ENCODE data around the gene SMU1. TPM values are rescaled to one million over a fixed set of nuclear protein-coding genes. Genes with fewer than 3 reads are reported as not detected.

The SMU1 gene
- total and polyA plus RNA-seq, 2 donors (not counting 3 experiments of a cell fraction or from before 2014, with no cell fraction given), result 8.5 to 21.7 TPM

DNA sequence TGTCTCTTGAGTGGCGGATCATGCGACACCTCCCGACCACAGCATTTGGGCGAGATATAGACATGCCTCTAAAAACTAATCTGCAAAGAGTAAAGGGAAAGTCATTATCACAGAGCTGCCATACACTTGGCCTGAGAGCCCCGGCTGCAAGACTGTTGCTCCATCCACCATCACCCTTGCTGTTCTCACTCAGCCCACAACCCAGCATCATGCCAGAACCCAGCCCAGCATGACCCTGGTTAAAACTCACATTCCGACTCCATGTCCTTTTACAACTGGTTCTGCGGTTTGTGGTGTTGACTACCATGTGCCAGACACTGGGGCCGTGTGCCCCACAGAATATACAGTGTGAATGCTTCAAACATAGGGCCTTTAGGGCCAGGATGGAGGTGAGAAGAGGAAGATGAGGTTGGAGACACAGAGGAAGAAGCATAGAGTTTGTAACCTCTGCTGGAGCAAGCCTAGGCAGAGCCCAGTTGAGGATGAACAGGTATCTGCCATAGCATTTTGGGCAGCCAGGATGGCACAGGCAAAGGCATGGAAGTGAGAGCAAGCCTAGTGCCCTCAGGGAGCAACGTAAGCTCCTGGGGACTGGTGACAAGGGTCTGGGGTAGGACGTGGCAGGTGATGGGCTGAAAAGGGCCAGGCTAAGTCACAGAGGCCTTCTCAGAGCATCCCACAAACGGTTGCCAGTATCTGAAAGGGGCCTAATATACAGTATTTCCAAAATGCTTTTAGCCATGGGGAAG, 37.5 kb upstream of the SMU1 start:
- no peaks in the 10 kb centered on the region for H3K79me2 ChIP-seq (ENCODE audit: control insufficient read depth, insufficient read depth, low read length)
- intact Hi-C loops (cut with micrococcal nuclease), result no loop called here
- DNase-seq (ENCODE audit: low read depth, low spot score) (no peak), FAIRE-seq (no peak)
- no peak overlapping the region for H3K4me3 ChIP-seq (replicated peaks in 1 of 3; ENCODE audit: insufficient read depth in 1 of 3, low read depth in 1 of 3, low read length in 3 of 3)
- no peaks in the 10 kb centered on the region for H3K9me1 ChIP-seq (replicated peaks; ENCODE audit: control insufficient read depth, extremely low read depth, insufficient read depth, low read length)
- no peaks in the 10 kb centered on the region for H3K4me1 ChIP-seq (ENCODE audit: control insufficient read depth, extremely low read depth, insufficient read depth, low read length)
- H3K4me2 ChIP-seq (ENCODE audit: insufficient read depth, low read length), result no peak overlapping the region
- H3K9me3 ChIP-seq (replicated peaks; ENCODE audit: control insufficient read depth, insufficient read depth, low read length), result no peaks in the 10 kb centered on the region
- no peak overlapping the region for H3K9ac ChIP-seq (replicated peaks; ENCODE audit: extremely low read depth, insufficient read depth, low read length)
- dilution Hi-C loops (cut with MboI; ENCODE audit: extremely low pct_ligation_motif_present, low sequenced_read_pairs), result no loop called here
- no peaks in the 10 kb centered on the region for H3K27me3 ChIP-seq (ENCODE audit: control insufficient read depth in 2 of 2, insufficient read depth in 2 of 2, low read length in 2 of 2)
- no TSS peak for BruUV-seq (replicated peaks)
- H3K36me3 ChIP-seq (ENCODE audit: control insufficient read depth in 2 of 2, extremely low read depth in 1 of 2, insufficient read depth in 2 of 2, low read length in 2 of 2), result peaks cover 0 to 17% of the 10 kb centered on the region in 2 experiments
- H4K20me1 ChIP-seq (replicated peaks; ENCODE audit: control insufficient read depth, extremely low read depth, insufficient read depth, low read length), result no peaks in the 10 kb centered on the region
- ChIA-PET POLR2A (no interaction called here), CTCF (no interaction called here)
- H3K27ac ChIP-seq (ENCODE audit: insufficient read depth, low read depth, low read length), result no peak overlapping the region
- H2AFZ ChIP-seq (ENCODE audit: low read depth, low read length), result no peak overlapping the region
- TF ChIP-seq GATA2 (IDR thresholded peaks at IDR 0.05; ENCODE audit: insufficient read depth, insufficient read length, low read depth, low read length) (no peak), POLR2A (IDR thresholded peaks at IDR 0.05; ENCODE audit: low read depth, low read length) (no peak), POLR2AphosphoS5 (IDR thresholded peaks at IDR 0.05; ENCODE audit: insufficient read depth, low read depth, low read length) (no peak), MYC (IDR thresholded peaks at IDR 0.05; ENCODE audit: low read depth, low read length) (no peak), EZH2 (IDR thresholded peaks at IDR 0.05; ENCODE audit: borderline replicate concordance, low read depth, low read length, severe bottlenecking) (no peak), JUN (IDR thresholded peaks at IDR 0.05; ENCODE audit: borderline replicate concordance, insufficient read depth, insufficient read length, low read depth) (no peak)
- TF ChIP-seq, protein P1, sequence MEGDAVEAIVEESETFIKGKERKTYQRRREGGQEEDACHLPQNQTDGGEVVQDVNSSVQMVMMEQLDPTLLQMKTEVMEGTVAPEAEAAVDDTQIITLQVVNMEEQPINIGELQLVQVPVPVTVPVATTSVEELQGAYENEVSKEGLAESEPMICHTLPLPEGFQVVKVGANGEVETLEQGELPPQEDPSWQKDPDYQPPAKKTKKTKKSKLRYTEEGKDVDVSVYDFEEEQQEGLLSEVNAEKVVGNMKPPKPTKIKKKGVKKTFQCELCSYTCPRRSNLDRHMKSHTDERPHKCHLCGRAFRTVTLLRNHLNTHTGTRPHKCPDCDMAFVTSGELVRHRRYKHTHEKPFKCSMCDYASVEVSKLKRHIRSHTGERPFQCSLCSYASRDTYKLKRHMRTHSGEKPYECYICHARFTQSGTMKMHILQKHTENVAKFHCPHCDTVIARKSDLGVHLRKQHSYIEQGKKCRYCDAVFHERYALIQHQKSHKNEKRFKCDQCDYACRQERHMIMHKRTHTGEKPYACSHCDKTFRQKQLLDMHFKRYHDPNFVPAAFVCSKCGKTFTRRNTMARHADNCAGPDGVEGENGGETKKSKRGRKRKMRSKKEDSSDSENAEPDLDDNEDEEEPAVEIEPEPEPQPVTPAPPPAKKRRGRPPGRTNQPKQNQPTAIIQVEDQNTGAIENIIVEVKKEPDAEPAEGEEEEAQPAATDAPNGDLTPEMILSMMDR (IDR thresholded peaks at IDR 0.05; ENCODE audit: extremely low read depth in 1 of 2, insufficient read depth in 1 of 2, low read depth in 1 of 2, low read length in 2 of 2), result no peak
- TF ChIP-seq, protein P2, sequence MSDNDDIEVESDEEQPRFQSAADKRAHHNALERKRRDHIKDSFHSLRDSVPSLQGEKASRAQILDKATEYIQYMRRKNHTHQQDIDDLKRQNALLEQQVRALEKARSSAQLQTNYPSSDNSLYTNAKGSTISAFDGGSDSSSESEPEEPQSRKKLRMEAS (IDR thresholded peaks at IDR 0.05; ENCODE audit: insufficient read depth, insufficient read length), result no peak

Measured in endothelial cell of umbilical vein (primary cell).